Glomerular visceral epithelial cell (primary cell): ENCODE measurements around the gene ICA1.
A peak's percentile ranks its signal among the peaks of the same experiment; 100 is the strongest.

ENCODE experiments used
- DNase-seq: peaks from one replicate; pipeline ENCODE4 v3.0.0-alpha.2; 2016; ENCODE audit errors: extremely low spot score

The ICA1 gene

GRCh38 chr7:8133188-8133848 is 128.6 kb downstream of the ICA1 start:
- peak; percentile 54 for DNase-seq

GRCh38 chr7:8131694-8132605 is 130.0 kb downstream of the ICA1 start:
- DNase-seq: no peak

- no peak for DNase-seq
Observed at GRCh38 chr7:8130663-8131062, 131.3 kb downstream of the ICA1 start.

GRCh38 chr7:8129318-8129659 is 132.7 kb downstream of the ICA1 start:
- DNase-seq: no peak

- no peak for DNase-seq
Observed at GRCh38 chr7:8128449-8129317, 133.3 kb downstream of the ICA1 start.

GRCh38 chr7:8126601-8127167 is 135.3 kb downstream of the ICA1 start:
- no peak for DNase-seq

GRCh38 chr7:8125680-8126444 is 136.1 kb downstream of the ICA1 start:
- no peak for DNase-seq

GRCh38 chr7:8121243-8121642 is 140.7 kb downstream of the ICA1 start:
- no peak for DNase-seq

GRCh38 chr7:8120390-8121058 is 141.4 kb downstream of the ICA1 start:
- DNase-seq: no peak

- DNase-seq: no peak
Observed at GRCh38 chr7:8119262-8119661, 142.7 kb downstream of the ICA1 start.

GRCh38 chr7:8117195-8117594 is 144.8 kb downstream of the ICA1 start:
- DNase-seq: no peak

- DNase-seq: no peak
Observed at GRCh38 chr7:8115547-8116402, 146.2 kb downstream of the ICA1 start.

GRCh38 chr7:8114175-8114574 is 147.8 kb downstream of the ICA1 start:
- peak; percentile 14 for DNase-seq

GRCh38 chr7:8113184-8113583 is 148.8 kb downstream of the ICA1 start:
- no peak for DNase-seq

- DNase-seq: no peak
Observed at GRCh38 chr7:8112685-8113084, 149.3 kb downstream of the ICA1 start.

GRCh38 chr7:8111282-8111960 is 150.5 kb downstream of the ICA1 start:
- no peak for DNase-seq

GRCh38 chr7:8109196-8110022 is 152.6 kb downstream of the ICA1 start:
- DNase-seq: peak; percentile 69

- no peak for DNase-seq
Observed at GRCh38 chr7:8105449-8106095, 156.4 kb downstream of the ICA1 start.
